Dendritic cell treated with granulocyte-macrophage colony-stimulating factor and Interleukin-4, amounts not matched to agents 40 ng/mL and 50 ng/mL, for 4 days (primary cell): ENCODE data around the gene EDN2.

Experiments
- H3K27ac Mint-ChIP-seq: one replicate; pipeline ENCODE4 v1.8.0; 2022; ENCODE audit warnings: mild to moderate bottlenecking, mixed read lengths
- H3K27me3 Mint-ChIP-seq: one replicate; pipeline ENCODE4 v1.8.0; 2022; ENCODE audit warnings: mild to moderate bottlenecking, mixed read lengths
- H3K36me3 Mint-ChIP-seq: one replicate; pipeline ENCODE4 v1.8.0; 2022; ENCODE audit warnings: low read depth, mixed read lengths
- H3K4me1 Mint-ChIP-seq: one replicate; pipeline ENCODE4 v1.8.0; 2022; ENCODE audit warnings: low read depth, mixed read lengths
- H3K4me3 Mint-ChIP-seq: one replicate; pipeline ENCODE4 v1.8.0; 2022; ENCODE audit warnings: mild to moderate bottlenecking, moderate library complexity, mixed read lengths
- H3K9me3 Mint-ChIP-seq: one replicate; pipeline ENCODE4 v1.8.0; 2022; ENCODE audit warnings: mixed read lengths
- intact Hi-C: fragments of 100-400 bp; cut with micrococcal nuclease; formaldehyde crosslinking; loops from one replicate; pipeline ENCODE4 v1.15.0; 2022

Gene EDN2

GRCh38 chr1:41523949-41524675 is 39.6 kb upstream of the EDN2 start:
- Mint-ChIP-seq H3K36me3 (peaks cover 69% of the 10 kb centered on the region), H3K4me3 (no peak overlapping the region), H3K4me1 (peaks cover 9% of the 10 kb centered on the region), H3K27ac (no peak overlapping the region), H3K9me3 (peaks cover 18% of the 10 kb centered on the region), H3K27me3 (no peaks in the 10 kb centered on the region)
- intact Hi-C loops = no loop called here

GRCh38 chr1:41523071-41523470 is 38.6 kb upstream of the EDN2 start:
- H3K4me1 Mint-ChIP-seq = peaks cover 18% of the 10 kb centered on the region
- peaks cover 79% of the 10 kb centered on the region for H3K36me3 Mint-ChIP-seq
- intact Hi-C loops = no loop called here
- H3K4me3 Mint-ChIP-seq = no peak overlapping the region
- no peak overlapping the region for H3K27ac Mint-ChIP-seq
- H3K9me3 Mint-ChIP-seq = peaks cover 13% of the 10 kb centered on the region
- H3K27me3 Mint-ChIP-seq = no peaks in the 10 kb centered on the region

- Mint-ChIP-seq H3K36me3 (peaks cover 84% of the 10 kb centered on the region), H3K4me3 (no peak overlapping the region), H3K27ac (no peak overlapping the region), H3K4me1 (peaks cover 21% of the 10 kb centered on the region), H3K9me3 (peaks cover 5% of the 10 kb centered on the region), H3K27me3 (peaks cover 2% of the 10 kb centered on the region)
- intact Hi-C loops = no loop called here
Observed at GRCh38 chr1:41521766-41522165, 37.3 kb upstream of the EDN2 start.

- intact Hi-C loops = no loop called here
Observed at GRCh38 chr1:41520951-41521752, 36.7 kb upstream of the EDN2 start.

GRCh38 chr1:41519667-41520066 is 35.2 kb upstream of the EDN2 start:
- no peaks in the 10 kb centered on the region for H3K9me3 Mint-ChIP-seq
- peaks cover 71% of the 10 kb centered on the region for H3K36me3 Mint-ChIP-seq
- no peak overlapping the region for H3K4me3 Mint-ChIP-seq
- H3K4me1 Mint-ChIP-seq = peaks cover 34% of the 10 kb centered on the region
- intact Hi-C loops = no loop called here
- no peak overlapping the region for H3K27ac Mint-ChIP-seq
- peaks cover 3% of the 10 kb centered on the region for H3K27me3 Mint-ChIP-seq

More at GRCh38 chr1:41520951-41521752, 36.7 kb upstream of the EDN2 start:
- H3K4me1 Mint-ChIP-seq = peaks cover 27% of the 10 kb centered on the region
- no peak overlapping the region for H3K4me3 Mint-ChIP-seq
- H3K27ac Mint-ChIP-seq = no peak overlapping the region
- H3K36me3 Mint-ChIP-seq = peaks cover 78% of the 10 kb centered on the region
- H3K27me3 Mint-ChIP-seq = peaks cover 3% of the 10 kb centered on the region
- H3K9me3 Mint-ChIP-seq = no peaks in the 10 kb centered on the region

- H3K27me3 Mint-ChIP-seq = peaks cover 3% of the 10 kb centered on the region
- peaks cover 34% of the 10 kb centered on the region for H3K4me1 Mint-ChIP-seq
- H3K4me3 Mint-ChIP-seq = no peak overlapping the region
- no peaks in the 10 kb centered on the region for H3K9me3 Mint-ChIP-seq
- intact Hi-C loops = no loop called here
- H3K36me3 Mint-ChIP-seq = peaks cover 67% of the 10 kb centered on the region
- H3K27ac Mint-ChIP-seq = no peak overlapping the region
Observed at GRCh38 chr1:41518471-41518870, 34.0 kb upstream of the EDN2 start.

GRCh38 chr1:41517062-41517438 is 32.6 kb upstream of the EDN2 start:
- no peaks in the 10 kb centered on the region for H3K9me3 Mint-ChIP-seq
- H3K27ac Mint-ChIP-seq = no peak overlapping the region
- intact Hi-C loops = no loop called here
- peaks cover 3% of the 10 kb centered on the region for H3K27me3 Mint-ChIP-seq
- H3K4me1 Mint-ChIP-seq = peaks cover 29% of the 10 kb centered on the region
- peaks cover 67% of the 10 kb centered on the region for H3K36me3 Mint-ChIP-seq
- H3K4me3 Mint-ChIP-seq = peak overlapping the region; percentile 78

- Mint-ChIP-seq H3K36me3 (peaks cover 70% of the 10 kb centered on the region), H3K27me3 (peaks cover 3% of the 10 kb centered on the region), H3K4me3 (peak overlapping the region; percentile 78), H3K9me3 (no peaks in the 10 kb centered on the region), H3K27ac (peak overlapping the region; percentile 4), H3K4me1 (peaks cover 25% of the 10 kb centered on the region)
- intact Hi-C loops = no loop called here
Observed at GRCh38 chr1:41516168-41517061, 31.9 kb upstream of the EDN2 start.

GRCh38 chr1:41515778-41516167 is 31.3 kb upstream of the EDN2 start:
- peaks cover 3% of the 10 kb centered on the region for H3K27me3 Mint-ChIP-seq
- intact Hi-C loops = no loop called here
- no peaks in the 10 kb centered on the region for H3K9me3 Mint-ChIP-seq
- no peak overlapping the region for H3K27ac Mint-ChIP-seq
- peaks cover 70% of the 10 kb centered on the region for H3K36me3 Mint-ChIP-seq
- H3K4me3 Mint-ChIP-seq = peak overlapping the region; percentile 78
- H3K4me1 Mint-ChIP-seq = peaks cover 25% of the 10 kb centered on the region

GRCh38 chr1:41515131-41515678 is 30.7 kb upstream of the EDN2 start:
- intact Hi-C loops = no loop called here
- H3K4me3 Mint-ChIP-seq = no peak overlapping the region
- H3K36me3 Mint-ChIP-seq = peaks cover 76% of the 10 kb centered on the region
- H3K9me3 Mint-ChIP-seq = no peaks in the 10 kb centered on the region
- no peak overlapping the region for H3K27ac Mint-ChIP-seq
- H3K27me3 Mint-ChIP-seq = peaks cover 3% of the 10 kb centered on the region
- H3K4me1 Mint-ChIP-seq = peaks cover 25% of the 10 kb centered on the region

- intact Hi-C loops = no loop called here
- Mint-ChIP-seq H3K9me3 (no peaks in the 10 kb centered on the region), H3K27me3 (peaks cover 3% of the 10 kb centered on the region), H3K27ac (no peak overlapping the region), H3K36me3 (peaks cover 74% of the 10 kb centered on the region), H3K4me3 (no peak overlapping the region), H3K4me1 (peaks cover 25% of the 10 kb centered on the region)
Observed at GRCh38 chr1:41514381-41514780, 29.9 kb upstream of the EDN2 start.

GRCh38 chr1:41513383-41513735 is 28.9 kb upstream of the EDN2 start:
- no peak overlapping the region for H3K27ac Mint-ChIP-seq
- H3K9me3 Mint-ChIP-seq = no peaks in the 10 kb centered on the region
- no peak overlapping the region for H3K4me3 Mint-ChIP-seq
- H3K27me3 Mint-ChIP-seq = peaks cover 3% of the 10 kb centered on the region
- H3K4me1 Mint-ChIP-seq = peaks cover 17% of the 10 kb centered on the region
- peaks cover 69% of the 10 kb centered on the region for H3K36me3 Mint-ChIP-seq
- intact Hi-C loops = no loop called here

- Mint-ChIP-seq H3K4me1 (peaks cover 16% of the 10 kb centered on the region), H3K4me3 (no peak overlapping the region), H3K9me3 (no peaks in the 10 kb centered on the region), H3K27me3 (peaks cover 3% of the 10 kb centered on the region), H3K27ac (no peak overlapping the region), H3K36me3 (peaks cover 63% of the 10 kb centered on the region)
- intact Hi-C loops = no loop called here
Observed at GRCh38 chr1:41512701-41513382, 28.4 kb upstream of the EDN2 start.
